ENCODE data around the gene FGF1.

The FGF1 gene

DNA sequence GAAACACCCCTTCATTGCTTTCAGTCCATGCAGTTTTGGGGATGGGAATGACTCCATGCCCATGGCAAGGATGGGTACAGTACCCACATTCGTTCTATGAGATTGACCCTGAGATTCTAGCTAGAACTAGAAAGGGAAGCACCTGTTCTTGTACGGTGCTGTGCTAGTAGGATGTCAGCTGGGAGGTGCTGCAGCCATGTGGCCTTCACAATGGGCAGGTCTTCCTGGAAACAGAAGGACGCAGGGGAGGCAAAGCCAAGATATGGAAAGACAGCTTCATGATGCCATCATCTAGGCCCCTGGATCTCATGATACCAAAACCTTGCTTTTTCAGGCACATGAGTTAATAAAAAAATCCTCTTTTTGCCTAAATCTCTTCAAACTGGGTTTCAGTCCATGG, 10.5 kb upstream of the FGF1 start:
- no peak for DNase-seq

DNA sequence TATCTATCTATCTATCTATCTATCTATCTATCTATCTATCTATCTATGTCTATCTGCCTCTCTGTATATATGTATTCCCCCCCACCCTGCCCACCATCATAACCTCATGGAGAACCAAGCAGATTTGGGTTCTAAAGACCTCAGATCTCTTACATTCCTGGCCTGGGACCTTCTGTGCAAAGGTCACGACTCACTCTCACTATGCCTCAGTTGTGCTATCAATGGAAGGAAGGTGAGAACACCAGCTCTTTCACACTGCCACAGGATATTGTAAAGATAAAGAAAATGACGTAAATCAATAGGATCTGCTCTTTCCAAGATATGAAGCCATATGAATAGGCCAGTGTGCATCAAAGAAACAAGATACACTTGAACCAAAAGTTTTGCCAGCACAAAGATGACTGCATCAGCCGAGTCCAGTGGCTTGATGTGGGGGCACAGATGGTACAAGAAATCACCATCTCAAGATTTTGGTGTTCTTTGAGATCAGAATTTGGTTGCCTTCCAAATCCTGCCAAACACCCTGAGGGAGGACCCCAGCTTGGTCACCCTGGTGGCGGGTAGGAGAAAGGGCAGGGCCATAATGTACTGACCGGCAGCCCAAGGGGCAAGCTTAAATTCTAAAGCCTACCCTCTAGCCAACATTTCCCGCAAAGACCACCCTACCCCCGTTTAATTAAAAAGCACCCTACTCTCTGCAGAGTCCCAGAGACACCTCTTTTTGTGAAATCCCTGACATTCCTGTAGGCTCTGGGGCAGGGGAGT, 8.4 kb upstream of the FGF1 start:
- no peak for DNase-seq

GRCh38 chr5:142692321-142692894, 6.5 kb upstream of the FGF1 start:
- DNase-seq: no peak

- DNase-seq: no peak
Measured at GRCh38 chr5:142690667-142691066, 4.8 kb upstream of the FGF1 start.

- no peak for DNase-seq
Measured at GRCh38 chr5:142689081-142689480, 3.2 kb upstream of the FGF1 start.

GRCh38 chr5:142688281-142688989, 2.5 kb upstream of the FGF1 start:
- no peak for DNase-seq

DNA sequence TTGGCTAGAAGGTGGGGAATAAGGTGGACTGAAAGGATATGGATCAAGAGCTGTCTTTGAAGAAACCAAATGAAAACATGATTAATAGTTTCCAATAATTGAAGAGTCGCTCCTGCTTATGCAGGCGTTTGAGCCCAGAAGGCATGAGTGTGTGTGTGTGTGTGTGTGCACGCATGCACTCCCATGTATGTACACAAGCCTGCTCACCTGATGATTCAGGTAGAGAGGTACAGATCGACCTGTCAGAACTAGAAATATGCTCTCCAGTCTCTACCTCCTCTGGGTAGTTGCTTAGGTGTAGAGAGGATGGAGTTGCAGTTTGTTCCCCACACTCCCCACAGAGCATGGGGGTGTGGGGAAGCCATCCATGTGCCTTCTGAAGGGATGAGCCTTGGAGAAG, 1.1 kb upstream of the FGF1 start:
- no peak for DNase-seq

DNA sequence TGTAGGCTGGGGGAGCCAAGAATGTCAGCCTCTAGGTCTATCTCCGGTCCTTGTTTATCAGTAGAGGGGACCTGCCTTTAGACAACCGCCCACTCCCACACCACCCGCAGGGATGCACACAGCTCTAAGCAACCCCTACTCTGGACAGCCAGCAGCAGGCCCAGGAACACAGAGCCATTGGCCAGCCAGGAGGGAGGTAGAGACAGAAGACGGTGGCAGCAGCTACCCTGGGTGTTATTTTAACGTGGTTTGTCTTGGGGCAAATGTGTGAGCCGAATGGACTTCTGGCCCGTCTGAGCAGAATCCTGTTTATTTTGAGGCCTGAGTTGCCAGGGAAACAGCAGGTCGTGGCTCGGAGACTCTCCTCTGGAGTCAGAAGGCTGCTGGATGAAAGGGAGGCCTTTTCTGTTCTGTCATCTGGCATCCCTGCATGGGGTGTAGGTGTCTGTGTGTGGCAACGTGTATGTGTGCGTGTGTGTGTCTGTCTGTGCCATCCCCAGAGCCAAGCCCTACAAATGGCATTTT, 382 bp upstream of the FGF1 start:
- no peak for DNase-seq

DNA sequence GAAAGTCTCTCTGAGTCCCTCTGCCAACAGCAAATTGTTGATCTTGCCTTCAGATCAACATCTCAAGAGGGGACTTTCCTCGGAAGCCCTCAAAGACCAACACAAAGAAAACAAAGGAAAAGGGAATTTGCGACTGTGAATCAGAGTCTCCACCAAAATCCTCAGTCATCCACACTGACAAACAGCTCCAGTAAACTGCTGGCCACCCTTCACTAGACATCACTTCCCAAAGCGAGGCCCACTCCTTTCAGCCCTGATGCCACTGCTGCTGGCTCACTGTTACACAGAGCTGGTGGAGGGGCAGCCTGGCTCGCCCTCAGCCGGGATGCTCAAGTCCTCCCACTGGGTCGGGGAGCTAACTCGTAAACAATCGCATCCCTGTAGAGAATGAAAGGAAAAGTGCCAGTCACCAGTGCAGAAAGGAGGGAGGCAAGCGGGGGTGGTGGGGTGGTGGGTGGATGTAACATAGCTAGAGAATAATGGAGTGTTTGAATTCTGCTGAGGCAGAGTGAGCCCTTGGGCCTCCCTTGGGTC, 1.3 kb downstream of the FGF1 start:
- DNase-seq: no peak

GRCh38 chr5:142683881-142684505, 1.9 kb downstream of the FGF1 start:
- no peak for DNase-seq

DNA sequence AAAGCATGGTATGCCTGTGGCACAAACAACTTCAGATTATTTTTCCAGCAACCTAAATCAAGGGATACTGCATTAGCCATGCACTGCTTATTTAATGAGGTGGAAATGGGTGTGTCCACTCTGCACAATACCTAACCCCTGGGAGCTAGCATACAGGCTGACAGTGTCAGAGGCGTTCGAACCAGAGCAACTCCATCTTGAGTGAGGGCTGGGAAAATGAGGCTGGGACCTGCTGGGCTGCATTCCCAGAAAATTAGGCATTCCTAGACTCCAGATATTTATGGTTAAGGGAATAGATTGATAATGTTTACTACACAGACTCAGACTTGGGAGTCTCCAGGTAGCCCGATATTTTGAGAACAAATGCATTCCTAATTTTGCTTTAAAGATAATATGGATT, 2.8 kb downstream of the FGF1 start:
- no peak for DNase-seq

- DNase-seq: no peak
Measured at GRCh38 chr5:142680605-142681259, 5.2 kb downstream of the FGF1 start.

DNA sequence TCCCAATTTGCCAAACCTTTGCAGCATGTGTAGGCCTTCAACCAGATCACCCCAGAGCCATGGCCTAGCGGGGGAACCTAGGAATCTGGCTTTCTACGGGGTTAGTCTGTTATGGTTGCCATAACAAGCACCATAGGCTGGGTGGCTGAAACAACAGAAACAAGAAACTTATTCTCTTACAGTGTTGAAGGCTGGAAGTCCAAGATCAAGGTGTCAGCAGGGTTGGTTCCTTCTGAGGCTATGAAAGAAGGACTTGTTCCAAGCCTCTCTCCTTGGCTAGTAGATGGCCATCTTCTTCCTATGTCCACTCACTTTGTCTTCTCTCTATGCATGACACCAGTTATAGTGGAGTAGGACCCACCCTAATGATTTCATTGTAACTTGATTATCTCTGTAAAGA, 6.1 kb downstream of the FGF1 start:
- no peak for DNase-seq

- no peak for DNase-seq
Measured at GRCh38 chr5:142678529-142678928, 7.4 kb downstream of the FGF1 start.

GRCh38 chr5:142677198-142677597, 8.7 kb downstream of the FGF1 start:
- DNase-seq: no peak

- DNase-seq: no peak
Measured at GRCh38 chr5:142676318-142676717, 9.6 kb downstream of the FGF1 start.

DNA sequence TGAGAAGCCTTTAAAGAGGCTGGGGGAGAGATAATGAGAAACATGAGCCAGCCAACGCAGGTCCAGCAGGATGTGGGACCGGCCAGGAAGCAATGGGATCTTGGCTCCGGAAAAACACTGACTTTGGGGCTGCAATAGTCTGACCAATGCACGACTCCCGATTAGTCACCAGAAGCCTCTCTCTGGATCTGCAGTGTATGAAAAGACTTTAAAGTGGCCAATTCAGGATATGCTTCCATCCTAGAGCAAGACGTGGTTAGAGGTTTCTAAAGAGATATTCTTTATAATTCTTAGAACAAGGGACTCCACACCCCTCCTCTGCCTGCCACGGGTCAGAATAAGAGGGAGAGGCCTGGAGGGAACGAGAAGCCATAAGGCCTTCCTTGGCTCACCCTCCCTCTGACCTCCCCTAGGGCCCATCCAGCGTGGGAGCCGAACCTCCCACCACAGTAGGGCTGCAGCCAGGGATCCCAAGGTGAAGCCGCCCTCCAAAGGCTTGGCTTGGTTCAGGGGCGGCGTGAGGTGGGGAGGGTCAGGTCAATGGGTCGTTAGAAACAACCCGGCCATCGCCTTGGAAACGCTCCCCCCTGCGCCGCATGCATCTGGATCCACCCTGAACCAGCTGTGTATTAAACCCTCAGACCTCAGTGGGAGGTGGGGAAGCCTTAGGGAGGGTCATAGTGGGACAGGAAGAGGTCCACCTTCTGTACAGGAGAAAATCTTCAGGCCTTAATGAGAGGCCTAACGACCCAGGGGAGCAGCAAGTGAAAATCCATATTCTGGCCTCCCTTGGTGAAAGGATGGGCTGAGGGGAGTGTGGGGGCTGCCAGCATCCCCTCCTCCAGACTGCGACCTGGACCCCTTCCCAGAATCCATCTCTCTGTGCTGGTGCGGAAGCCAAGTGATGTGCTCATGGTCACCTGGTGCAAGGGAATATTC, 11.1 kb downstream of the FGF1 start:
- no peak for DNase-seq

GRCh38 chr5:142671801-142672200, 14.1 kb downstream of the FGF1 start:
- no peak for DNase-seq

DNA sequence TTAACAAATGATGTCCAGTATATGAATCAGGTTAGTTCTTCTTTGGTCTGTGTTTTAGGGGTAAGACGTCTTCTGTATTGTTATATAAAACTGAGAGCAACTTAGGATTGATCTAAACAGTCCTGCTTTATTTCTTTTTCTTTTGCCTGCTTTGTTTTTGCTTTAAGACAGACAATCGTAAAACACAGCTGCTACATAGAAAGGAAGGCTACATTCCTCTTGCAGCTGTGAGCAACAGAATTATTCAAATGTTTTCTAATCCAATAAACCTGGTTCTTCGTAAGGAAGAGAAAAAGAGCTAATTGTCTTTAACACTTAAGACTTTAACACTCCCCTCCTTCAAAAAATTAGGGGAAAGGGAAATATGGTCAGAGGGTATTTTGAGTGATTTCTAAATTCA, 14.6 kb downstream of the FGF1 start:
- no peak for DNase-seq

DNA sequence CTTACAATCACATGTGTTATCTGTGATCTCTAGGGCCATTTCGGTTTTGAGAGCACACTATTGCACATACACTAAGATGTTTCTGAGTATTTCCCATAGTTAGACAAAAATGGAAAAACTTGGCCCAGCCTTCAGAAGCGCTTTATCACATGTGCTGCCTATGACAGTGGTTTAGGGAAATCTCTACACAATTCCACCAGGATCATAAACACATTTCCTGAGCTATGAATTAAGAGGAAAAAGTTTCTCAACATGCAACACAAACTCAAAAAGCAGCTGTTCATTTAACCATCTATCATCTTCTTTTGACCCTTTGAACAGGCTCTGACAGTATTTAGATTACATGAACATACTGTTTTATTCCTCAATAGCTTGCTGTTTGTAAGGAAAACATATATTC, 15.1 kb downstream of the FGF1 start:
- no peak for DNase-seq

- DNase-seq: no peak
Measured at GRCh38 chr5:142669477-142669876, 16.4 kb downstream of the FGF1 start.

GRCh38 chr5:142668336-142668735, 17.6 kb downstream of the FGF1 start:
- no peak for DNase-seq
